Mesenteric fat pad (tissue), 1 donor: ENCODE data around the gene NPHS1. TPM values are rescaled to one million over a fixed set of nuclear protein-coding genes. Genes with fewer than 3 reads are reported as not detected.
"Not testable (repeated sequence)": the region's sequence is repeated elsewhere in the genome, so short reads cannot be mapped to it uniquely, and the experiment has no call there.

Experiments
- DNase-seq: peaks from one replicate; pipeline ENCODE4 v3.0.0-alpha.2; 2020; ENCODE audit warnings: low spot score
- total RNA-seq: library from RNA; stranded (reverse); fragmentation: NEBNext Ultra II Directional; extraction: Animal tissue kit (Norgen Biotek cat#: 25700); gene quantifications from one replicate; pipeline ENCODE4 v1.2.1, GENCODE V29; 2021
- donor health status: DM: yes; HTN: yes; CAD: no.

The NPHS1 gene
- total RNA-seq, 1 donor from 2014 or later, result not detected

- no peak for DNase-seq
These were observed 36.0 kb downstream of the NPHS1 start for GRCh38 chr19:35816262-35816661.

GRCh38 chr19:35813043-35813890 lies 39.0 kb downstream of the NPHS1 start:
- DNase-seq, result no peak

GRCh38 chr19:35812220-35813042 lies 39.9 kb downstream of the NPHS1 start, which contains the start of gene PRODH2:
Gene PRODH2 (minus strand): TSS chr19:35812845. CDS start chr19:35812805, 40 bp downstream.
- DNase-seq, result no peak

GRCh38 chr19:35811317-35812219 lies 40.7 kb downstream of the NPHS1 start:
- no peak for DNase-seq

GRCh38 chr19:35807633-35808032 lies 44.7 kb downstream of the NPHS1 start:
- no peak for DNase-seq

- DNase-seq, result no peak
These were observed 45.7 kb downstream of the NPHS1 start for GRCh38 chr19:35806597-35806996.

- no peak for DNase-seq
These were observed 46.7 kb downstream of the NPHS1 start for GRCh38 chr19:35805526-35806102.

- DNase-seq, result no peak
These were observed 50.5 kb downstream of the NPHS1 start for GRCh38 chr19:35801828-35802227.

GRCh38 chr19:35797663-35798062 lies 54.6 kb downstream of the NPHS1 start:
- no peak for DNase-seq

- DNase-seq, result no peak
These were observed 55.4 kb downstream of the NPHS1 start for GRCh38 chr19:35796645-35797542.

- DNase-seq, result not testable (repeated sequence)
These were observed 56.7 kb downstream of the NPHS1 start for GRCh38 chr19:35795564-35795963.

GRCh38 chr19:35793381-35794165 lies 58.7 kb downstream of the NPHS1 start:
- DNase-seq, result no peak

- no peak for DNase-seq
These were observed 59.4 kb downstream of the NPHS1 start for GRCh38 chr19:35792888-35793287.

- DNase-seq, result no peak
These were observed 60.0 kb downstream of the NPHS1 start for GRCh38 chr19:35792312-35792711.

- DNase-seq, result no peak
These were observed 60.5 kb downstream of the NPHS1 start for GRCh38 chr19:35791814-35792279.

GRCh38 chr19:35790981-35791813 lies 61.1 kb downstream of the NPHS1 start:
- DNase-seq, result no peak

GRCh38 chr19:35789978-35790944 lies 62.0 kb downstream of the NPHS1 start:
- no peak for DNase-seq
